Erythroblast (primary cell): ENCODE measurements around the gene TNK1.

Source experiments
- GATA1 ChIP-seq: IDR thresholded peaks from 2 replicates; pipeline ENCODE4 v1.6.1; 2011; ENCODE audit warnings: low read depth, mild to moderate bottlenecking, control low read depth, low read length, moderate library complexity
- POLR2A ChIP-seq: IDR thresholded peaks from 2 replicates; pipeline ENCODE4 v1.6.1; 2011; ENCODE audit warnings: mild to moderate bottlenecking, low read length

DNA sequence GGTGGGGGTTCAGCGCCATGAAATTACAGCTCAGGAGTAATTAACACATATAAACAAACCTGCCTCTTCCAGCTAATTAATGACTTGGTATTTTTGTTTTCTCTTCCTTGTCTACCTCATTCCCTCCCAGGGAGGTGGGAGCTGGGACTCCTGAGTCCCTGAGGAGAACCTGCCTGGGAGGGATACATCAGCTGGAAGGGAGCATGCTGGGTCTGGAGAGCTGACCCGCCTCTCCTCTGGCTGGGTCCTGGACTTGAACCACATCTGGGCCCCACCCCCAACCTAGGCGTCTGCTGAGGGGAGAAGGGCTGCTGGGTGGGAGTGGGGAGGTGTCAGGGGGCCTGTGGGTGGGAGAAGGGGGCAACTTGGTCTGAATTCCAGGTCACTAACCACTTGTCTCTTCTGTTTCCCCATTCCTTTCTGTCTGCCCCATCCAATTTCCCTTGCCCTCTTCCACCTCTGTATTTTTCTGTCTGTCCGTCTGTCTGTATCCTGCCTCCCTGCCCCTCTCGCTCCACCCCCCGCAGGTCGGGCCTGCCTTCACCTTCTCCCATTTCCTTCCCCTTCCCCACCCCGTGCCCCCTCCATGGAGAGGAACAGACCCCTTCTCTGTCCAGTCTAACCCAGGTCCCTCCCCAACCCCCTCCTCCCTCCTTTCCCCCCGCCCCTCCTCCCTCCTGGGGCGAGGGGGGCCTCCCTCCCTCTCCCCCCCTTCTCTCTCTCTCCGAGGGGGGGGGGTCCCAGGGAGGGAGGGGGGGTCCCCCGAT, 26.8 kb downstream of the TNK1 start, which contains the start of gene NLGN2:
- TF ChIP-seq POLR2A, result no peak
- no peak for TF ChIP-seq GATA1
